Hepatocyte (in vitro differentiated cells): ENCODE data around the gene SPRYD3.

Experiments
- EZH2 ChIP-seq: fragments of 200-600 bp; sonication (generic); IDR thresholded peaks from 2 replicates; pipeline ENCODE4 v1.6.1; 2016; ENCODE audit warnings: antibody characterized with exemption, mild to moderate bottlenecking, borderline replicate concordance
- EZH2phosphoT487 ChIP-seq: fragments of 200-600 bp; sonication (generic); IDR thresholded peaks from one replicate; pipeline ENCODE4 v1.6.1; 2018; ENCODE audit warnings: antibody characterized with exemption, mild to moderate bottlenecking, low read depth, moderate library complexity; ENCODE audit not compliant: unreplicated experiment, severe bottlenecking
- TF ChIP-seq, protein P1 (sequence below): fragments of 200-600 bp; sonication (generic); IDR thresholded peaks from 2 replicates; pipeline ENCODE4 v1.5.1; 2016; ENCODE audit warnings: antibody characterized with exemption, mild to moderate bottlenecking; ENCODE audit not compliant: poor library complexity

DNA sequence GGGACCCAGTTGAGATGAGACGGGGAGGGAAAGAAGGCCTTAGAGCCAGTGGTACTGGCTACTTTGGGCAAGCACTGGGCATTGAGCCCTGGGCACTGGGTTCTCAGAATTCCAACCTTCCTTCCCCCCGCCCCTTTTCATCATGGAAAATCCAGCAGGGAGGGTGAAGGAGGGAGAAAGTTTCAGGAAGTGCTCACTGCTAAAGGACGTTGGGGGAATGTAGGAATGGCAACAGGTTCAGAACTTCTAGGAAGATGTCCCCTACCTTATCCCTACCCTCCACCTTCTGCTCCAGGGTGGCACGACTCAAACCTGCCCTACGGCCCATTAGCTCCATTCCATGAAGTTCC lies 33.5 kb downstream of the SPRYD3 start:
- TF ChIP-seq, protein P1, sequence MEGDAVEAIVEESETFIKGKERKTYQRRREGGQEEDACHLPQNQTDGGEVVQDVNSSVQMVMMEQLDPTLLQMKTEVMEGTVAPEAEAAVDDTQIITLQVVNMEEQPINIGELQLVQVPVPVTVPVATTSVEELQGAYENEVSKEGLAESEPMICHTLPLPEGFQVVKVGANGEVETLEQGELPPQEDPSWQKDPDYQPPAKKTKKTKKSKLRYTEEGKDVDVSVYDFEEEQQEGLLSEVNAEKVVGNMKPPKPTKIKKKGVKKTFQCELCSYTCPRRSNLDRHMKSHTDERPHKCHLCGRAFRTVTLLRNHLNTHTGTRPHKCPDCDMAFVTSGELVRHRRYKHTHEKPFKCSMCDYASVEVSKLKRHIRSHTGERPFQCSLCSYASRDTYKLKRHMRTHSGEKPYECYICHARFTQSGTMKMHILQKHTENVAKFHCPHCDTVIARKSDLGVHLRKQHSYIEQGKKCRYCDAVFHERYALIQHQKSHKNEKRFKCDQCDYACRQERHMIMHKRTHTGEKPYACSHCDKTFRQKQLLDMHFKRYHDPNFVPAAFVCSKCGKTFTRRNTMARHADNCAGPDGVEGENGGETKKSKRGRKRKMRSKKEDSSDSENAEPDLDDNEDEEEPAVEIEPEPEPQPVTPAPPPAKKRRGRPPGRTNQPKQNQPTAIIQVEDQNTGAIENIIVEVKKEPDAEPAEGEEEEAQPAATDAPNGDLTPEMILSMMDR, result no peak
- TF ChIP-seq EZH2phosphoT487 (no peak), EZH2 (no peak)
